ENCODE results near the gene SHB.
"Not testable (repeated sequence)": the region's sequence is repeated elsewhere in the genome, so short reads cannot be mapped to it uniquely, and the experiment has no call there.

SHB gene

GRCh38 chr9:38063363-38063707 lies 5.7 kb downstream of the SHB start:
- no peak for DNase-seq (ENCODE audit: low read depth in 3 of 3, low spot score in 1 of 3)

GRCh38 chr9:38062498-38063362 lies 6.3 kb downstream of the SHB start:
- no peak for DNase-seq (ENCODE audit: low read depth in 3 of 3, low spot score in 1 of 3)

- DNase-seq (ENCODE audit: low read depth in 3 of 3, low spot score in 1 of 3): no peak
Observed at GRCh38 chr9:38062106-38062497, 6.9 kb downstream of the SHB start.

GRCh38 chr9:38061326-38061977 lies 7.6 kb downstream of the SHB start:
- DNase-seq (ENCODE audit: low read depth in 3 of 3, low spot score in 1 of 3): no peak

GRCh38 chr9:38060681-38061080 lies 8.3 kb downstream of the SHB start:
- no peak for DNase-seq (ENCODE audit: low read depth in 3 of 3, low spot score in 1 of 3)

GRCh38 chr9:38059233-38059936 lies 9.6 kb downstream of the SHB start:
- no peak for DNase-seq (ENCODE audit: low read depth in 3 of 3, low spot score in 1 of 3)

GRCh38 chr9:38058452-38059232 lies 10.4 kb downstream of the SHB start:
- DNase-seq (ENCODE audit: low read depth in 3 of 3, low spot score in 1 of 3): no peak

- no peak for DNase-seq (ENCODE audit: low read depth in 3 of 3, low spot score in 1 of 3)
Observed at GRCh38 chr9:38057416-38058195, 11.4 kb downstream of the SHB start.

GRCh38 chr9:38054653-38055052 lies 14.4 kb downstream of the SHB start:
- DNase-seq (ENCODE audit: low read depth in 3 of 3, low spot score in 1 of 3): no peak

GRCh38 chr9:38053697-38054461 lies 15.1 kb downstream of the SHB start:
- DNase-seq (ENCODE audit: low read depth in 3 of 3, low spot score in 1 of 3): no peak

- DNase-seq (ENCODE audit: low read depth in 3 of 3, low spot score in 1 of 3): no peak
Observed at GRCh38 chr9:38051780-38052546, 17.1 kb downstream of the SHB start.

GRCh38 chr9:38048316-38048969 lies 20.6 kb downstream of the SHB start:
- no peak for DNase-seq (ENCODE audit: low read depth in 3 of 3, low spot score in 1 of 3)

GRCh38 chr9:38047301-38048251 lies 21.5 kb downstream of the SHB start:
- no peak for DNase-seq (ENCODE audit: low read depth in 3 of 3, low spot score in 1 of 3)

- no peak for DNase-seq (ENCODE audit: low read depth in 3 of 3, low spot score in 1 of 3)
Observed at GRCh38 chr9:38046661-38047300, 22.2 kb downstream of the SHB start.

GRCh38 chr9:38045939-38046338 lies 23.1 kb downstream of the SHB start:
- DNase-seq (ENCODE audit: low read depth in 3 of 3, low spot score in 1 of 3): not testable (repeated sequence)

- DNase-seq (ENCODE audit: low read depth in 3 of 3, low spot score in 1 of 3): no peak
Observed at GRCh38 chr9:38044706-38045105, 24.3 kb downstream of the SHB start.
